ENCODE data around the gene ZNF525. TPM values are rescaled to one million over a fixed set of nuclear protein-coding genes. Genes with fewer than 3 reads are reported as not detected.
A peak's percentile ranks its signal among the peaks of the same experiment; 100 is the strongest.

ZNF525 gene
- polyA plus RNA-seq, 1 experiment, result 2.9 TPM

- CTCF ChIA-PET, result interaction anchor here (0.7 to 1.2 kb wide), 4 partner anchors 9 to 172 kb away, joined by 3 read pairs; no protein-coding TSS in a partner anchor
- no peak for DNase-seq (ENCODE audit: low read depth, low spot score)
- TF ChIP-seq CTCF (IDR thresholded peaks at IDR 0.05; ENCODE audit: low read depth, low read length), result no peak
- POLR2A ChIA-PET, result no interaction called here
- Histone ChIP-seq H3K4me3 (ENCODE audit: low read depth, low read length) (peak overlapping the region; percentile 74), H3K9me3 (ENCODE audit: control insufficient read depth, insufficient read depth, low read length) (no peaks in the 10 kb centered on the region; the same call in 1 of the 2 replicates), H3K27me3 (ENCODE audit: control insufficient read depth, insufficient read depth, low read length) (no peaks in the 10 kb centered on the region), H3K27ac (ENCODE audit: low read depth, low read length) (no peak overlapping the region)
These were observed 491 bp downstream of the ZNF525 start for GRCh38 chr19:53365899-53366493.

GRCh38 chr19:53372196-53372595, 6.7 kb downstream of the ZNF525 start:
- Histone ChIP-seq H3K4me3 (ENCODE audit: low read depth, low read length) (no peak overlapping the region), H3K9me3 (ENCODE audit: control insufficient read depth, insufficient read depth, low read length) (peaks cover 4% of the 10 kb centered on the region), H3K27me3 (ENCODE audit: control insufficient read depth, insufficient read depth, low read length) (no peaks in the 10 kb centered on the region), H3K27ac (ENCODE audit: low read depth, low read length) (no peak overlapping the region)
- CTCF ChIA-PET, result no interaction called here
- no peak for DNase-seq (ENCODE audit: low read depth, low spot score)
- POLR2A ChIA-PET, result no interaction called here
- TF ChIP-seq CTCF (IDR thresholded peaks at IDR 0.05; ENCODE audit: low read depth, low read length), result no peak

- Histone ChIP-seq H3K27me3 (ENCODE audit: control insufficient read depth, insufficient read depth, low read length) (no peaks in the 10 kb centered on the region), H3K4me3 (ENCODE audit: low read depth, low read length) (no peak overlapping the region), H3K9me3 (ENCODE audit: control insufficient read depth, insufficient read depth, low read length) (peaks cover 14% of the 10 kb centered on the region), H3K27ac (ENCODE audit: low read depth, low read length) (no peak overlapping the region)
- ChIA-PET CTCF (no interaction called here), POLR2A (no interaction called here)
- no peak for DNase-seq (ENCODE audit: low read depth, low spot score)
- TF ChIP-seq CTCF (IDR thresholded peaks at IDR 0.05; ENCODE audit: low read depth, low read length), result no peak
These were observed 8.8 kb downstream of the ZNF525 start for GRCh38 chr19:53374288-53374687.

- no peak for TF ChIP-seq CTCF (IDR thresholded peaks at IDR 0.05; ENCODE audit: low read depth, low read length)
- no peak overlapping the region for H3K4me3 ChIP-seq (ENCODE audit: low read depth, low read length)
- CTCF ChIA-PET, result no interaction called here
- no peak overlapping the region for H3K27ac ChIP-seq (ENCODE audit: low read depth, low read length)
- no peaks in the 10 kb centered on the region for H3K27me3 ChIP-seq (ENCODE audit: control insufficient read depth, insufficient read depth, low read length)
- DNase-seq (ENCODE audit: low read depth, low spot score), result no peak
- POLR2A ChIA-PET, result no interaction called here
- H3K9me3 ChIP-seq (ENCODE audit: control insufficient read depth, insufficient read depth, low read length), result peaks cover 17% of the 10 kb centered on the region
These were observed 9.2 kb downstream of the ZNF525 start for GRCh38 chr19:53374743-53375142.

GRCh38 chr19:53381376-53381775, 15.9 kb downstream of the ZNF525 start:
- Histone ChIP-seq H3K27ac (ENCODE audit: low read depth, low read length) (no peak overlapping the region), H3K4me3 (ENCODE audit: low read depth, low read length) (no peak overlapping the region), H3K9me3 (ENCODE audit: control insufficient read depth, insufficient read depth, low read length) (peaks cover 27% of the 10 kb centered on the region), H3K27me3 (ENCODE audit: control insufficient read depth, insufficient read depth, low read length) (no peaks in the 10 kb centered on the region)
- ChIA-PET POLR2A (no interaction called here), CTCF (no interaction called here)
- no peak for DNase-seq (ENCODE audit: low read depth, low spot score)
- TF ChIP-seq CTCF (IDR thresholded peaks at IDR 0.05; ENCODE audit: low read depth, low read length), result no peak

Measured in AG04450 (cell line).